Activated T-cell treated with anti-CD3 and anti-CD28 coated beads, Interleukin-2, amount 50 U/mL, for 72 hours (primary cell): Measurements from ENCODE around the gene METRNL. TPM values are rescaled to one million over a fixed set of nuclear protein-coding genes. Genes with fewer than 3 reads are reported as not detected.
"Not testable (repeated sequence)": the region's sequence is repeated elsewhere in the genome, so short reads cannot be mapped to it uniquely, and the experiment has no call there.

Experiments
- ATAC-seq, 2 donors: fragments of 150-1000 bp; cut with Tn5 transposase; replicated peaks in 1 of 2; 2 replicates each; pipeline ENCODE4 v1.10.0; 2021; ENCODE audit warnings: moderate library complexity in 2 of 2, mild to moderate bottlenecking in 1 of 2
- DNase-seq, 2 donors: peaks; one replicate each; pipeline ENCODE4 v3.0.0; 2021 to 2022; ENCODE audit warnings: mixed read lengths in 1 of 2
- H3K27ac Mint-ChIP-seq: one replicate; pipeline ENCODE4 v1.8.0; 2022; ENCODE audit warnings: mild to moderate bottlenecking, moderate library complexity, mixed read lengths
- H3K27me3 Mint-ChIP-seq: one replicate; pipeline ENCODE4 v1.8.0; 2022; ENCODE audit warnings: low read depth, mixed read lengths
- H3K36me3 Mint-ChIP-seq, 2 donors: one replicate each; pipeline ENCODE4 v1.8.0; 2022; ENCODE audit warnings: mixed read lengths in 2 of 2, mild to moderate bottlenecking in 1 of 2; ENCODE audit not compliant: insufficient read depth in 2 of 2
- H3K4me1 Mint-ChIP-seq: one replicate; pipeline ENCODE4 v1.8.0; 2022; ENCODE audit warnings: low read depth, mixed read lengths
- H3K4me3 Mint-ChIP-seq, 2 donors: one replicate each; pipeline ENCODE4 v1.8.0; 2022; ENCODE audit warnings: mild to moderate bottlenecking in 2 of 2, mixed read lengths in 2 of 2, moderate library complexity in 2 of 2
- H3K9me3 Mint-ChIP-seq, 2 donors: one replicate each; pipeline ENCODE4 v1.8.0; 2022; ENCODE audit warnings: mixed read lengths in 2 of 2
- total RNA-seq, 2 donors: library from RNA; stranded (reverse); gene quantifications; one replicate each; pipeline ENCODE4 v1.2.3, GENCODE V29; 2022

Gene METRNL
- total RNA-seq, 2 donors from 2014 or later, result 137 to 198 TPM

DNA sequence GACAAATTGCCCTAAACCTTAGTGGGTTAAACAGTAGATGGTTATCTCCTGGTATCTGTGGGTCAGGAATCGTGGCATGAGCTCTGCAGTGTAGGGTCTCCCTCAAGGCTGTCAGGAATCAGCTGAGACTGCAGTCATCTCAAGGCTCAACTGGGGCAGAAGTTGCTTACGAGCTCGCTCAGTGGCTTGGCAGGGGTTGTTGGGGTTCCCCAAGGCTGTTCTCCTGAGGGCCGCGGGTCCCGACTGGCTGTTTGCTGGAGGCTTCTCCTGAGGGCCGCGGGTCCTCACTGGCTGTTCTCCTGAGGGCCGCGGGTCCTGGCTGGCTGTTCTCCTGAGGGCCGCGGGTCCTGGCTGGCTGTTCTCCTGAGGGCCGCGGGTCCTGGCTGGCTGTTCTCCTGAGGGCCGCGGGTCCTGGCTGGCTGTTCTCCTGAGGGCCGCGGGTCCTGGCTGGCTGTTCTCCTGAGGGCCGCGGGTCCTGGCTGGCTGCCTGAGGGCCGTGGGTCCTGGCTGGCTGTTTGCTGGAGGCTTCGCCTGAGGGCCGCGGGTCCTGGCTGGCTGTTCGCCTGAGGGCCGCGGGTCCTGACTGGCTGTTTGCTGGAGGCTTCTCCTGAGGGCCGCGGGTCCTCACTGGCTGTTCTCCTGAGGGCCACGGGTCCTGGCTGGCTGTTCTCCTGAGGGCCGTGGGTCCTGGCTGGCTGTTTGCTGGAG, 60.3 kb downstream of the METRNL start:
- DNase-seq, ATAC-seq: not testable (repeated sequence)

DNA sequence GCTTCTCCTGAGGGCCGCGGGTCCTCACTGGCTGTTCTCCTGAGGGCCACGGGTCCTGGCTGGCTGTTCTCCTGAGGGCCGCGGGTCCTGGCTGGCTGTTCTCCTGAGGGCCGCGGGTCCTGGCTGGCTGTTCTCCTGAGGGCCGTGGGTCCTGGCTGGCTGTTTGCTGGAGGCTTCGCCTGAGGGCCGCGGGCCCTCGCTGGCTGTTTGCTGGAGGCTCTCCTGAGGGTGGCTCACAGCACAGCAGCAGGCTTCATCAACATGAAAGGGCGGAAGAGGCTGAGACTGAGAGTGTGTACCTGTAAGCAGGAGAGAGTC, 60.8 kb downstream of the METRNL start:
- H3K27me3 Mint-ChIP-seq, result peaks cover 19% of the 10 kb centered on the region

More for the DNA sequence above, 60.3 kb downstream of the METRNL start:
- not testable (repeated sequence) for H3K27ac Mint-ChIP-seq, H3K9me3 Mint-ChIP-seq, H3K4me3 Mint-ChIP-seq, H3K4me1 Mint-ChIP-seq, H3K36me3 Mint-ChIP-seq
- H3K27me3 Mint-ChIP-seq, result peaks cover 19% of the 10 kb centered on the region

DNA sequence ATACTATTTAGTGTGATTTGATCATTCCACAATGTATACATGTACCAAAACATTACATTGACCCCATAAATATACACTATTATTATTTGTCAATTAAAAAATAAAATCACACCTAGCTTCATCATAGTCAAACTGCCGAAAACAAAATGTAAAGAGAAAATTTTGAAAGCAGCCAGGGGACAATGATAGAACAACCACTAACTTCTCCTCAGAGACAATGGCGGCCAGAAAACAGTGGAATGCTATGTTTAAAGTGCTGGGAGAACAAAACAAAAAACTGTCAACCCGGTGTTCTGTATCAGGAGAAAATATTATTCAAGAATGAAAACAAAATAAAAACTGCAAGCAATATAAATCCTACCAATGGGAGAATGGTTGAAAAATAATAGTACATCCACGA, 63.2 kb downstream of the METRNL start:
- H3K27ac Mint-ChIP-seq, result no peak overlapping the region
- H3K4me3 Mint-ChIP-seq, result no peak overlapping the region
- peaks cover 3 to 5% of the 10 kb centered on the region in 2 donors for H3K36me3 Mint-ChIP-seq
- DNase-seq (no peak), ATAC-seq (no peak)
- H3K4me1 Mint-ChIP-seq, result peaks cover 8% of the 10 kb centered on the region
- peaks cover 4 to 6% of the 10 kb centered on the region in 2 donors for H3K9me3 Mint-ChIP-seq
- H3K27me3 Mint-ChIP-seq, result peaks cover 24% of the 10 kb centered on the region

More for the DNA sequence above, 60.8 kb downstream of the METRNL start:
- not testable (repeated sequence) for H3K4me3 Mint-ChIP-seq, H3K9me3 Mint-ChIP-seq, H3K36me3 Mint-ChIP-seq, ATAC-seq, H3K4me1 Mint-ChIP-seq, DNase-seq, H3K27ac Mint-ChIP-seq

DNA sequence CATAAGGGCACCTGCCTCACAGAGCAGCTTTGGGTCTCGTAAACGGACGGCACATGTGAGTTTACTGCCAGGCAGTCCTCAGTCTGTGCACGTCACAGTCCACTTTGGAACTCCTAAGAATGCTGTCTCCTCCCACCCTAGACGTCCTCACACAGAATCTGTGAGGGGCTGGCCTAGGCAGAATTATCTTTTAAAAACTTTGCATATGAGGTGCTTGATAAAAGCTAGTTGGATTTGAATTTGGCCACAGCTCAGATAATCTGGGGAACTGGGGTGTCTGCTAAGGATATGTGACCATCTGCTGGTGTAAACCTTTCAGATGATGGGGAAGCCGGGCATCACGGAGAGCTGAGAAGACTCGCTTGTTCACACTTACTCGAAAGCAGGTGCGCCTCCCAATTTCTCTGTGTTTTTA, 64.4 kb downstream of the METRNL start:
- H3K4me1 Mint-ChIP-seq, result peaks cover 16% of the 10 kb centered on the region

More for the DNA sequence above, 64.4 kb downstream of the METRNL start:
- Mint-ChIP-seq H3K36me3 (peaks cover 3 to 5% of the 10 kb centered on the region in 2 donors), H3K27ac (no peak overlapping the region), H3K9me3 (peaks cover 4 to 6% of the 10 kb centered on the region in 2 donors), H3K27me3 (peaks cover 27% of the 10 kb centered on the region), H3K4me3 (no peak overlapping the region)
- DNase-seq, result no peak
- ATAC-seq, result no peak

Other genes with a start within 250 kb of the METRNL start
- not detected for gene ZNF750, start 239.6 kb upstream of the METRNL start, total RNA-seq